Measurements from ENCODE around the gene TECPR2.

- TF ChIP-seq POLR2AphosphoS5 (IDR thresholded peaks at IDR 0.05; ENCODE audit: low read depth, low read length), result no peak
- no peak for TF ChIP-seq POLR2A (IDR thresholded peaks at IDR 0.05; ENCODE audit: low read depth, low read length)
Observed at GRCh38 chr14:102525219-102525928, 162.6 kb downstream of the TECPR2 start.

Data from GM12892 (cell line).